ENCODE data around the gene DYSF.

The DYSF gene

DNA sequence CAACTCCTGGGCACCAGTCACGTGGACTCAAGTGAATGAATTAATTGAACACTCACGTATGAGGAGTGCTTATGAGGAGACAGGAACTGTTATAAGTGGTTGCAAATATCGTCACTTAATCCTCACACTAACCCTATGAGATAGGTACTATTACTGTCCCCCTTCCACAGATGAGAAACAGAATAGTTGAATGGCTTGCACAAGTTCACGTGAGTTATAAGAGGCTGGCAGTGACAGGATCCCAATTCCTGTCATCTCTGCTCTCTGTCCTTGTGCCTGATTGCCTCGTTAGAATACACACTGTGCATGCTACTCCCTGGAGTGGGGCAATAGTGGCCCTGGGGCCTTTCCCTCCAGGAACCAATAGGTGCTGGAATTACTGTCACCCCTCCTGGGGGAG lies 253.5 kb downstream of the DYSF start:
- Histone ChIP-seq H3K4me3 (no peak overlapping the region), H4K20me1 (no peaks in the 10 kb centered on the region), H3K9ac (no peak overlapping the region), H3K27me3 (no peaks in the 10 kb centered on the region), H3K27ac (no peak overlapping the region), H3K36me3 (no peaks in the 10 kb centered on the region), H3K9me3 (replicated peaks in 1 of 11) (no peaks in the 10 kb centered on the region), H3K4me2 (no peak overlapping the region), H3K4me1 (peaks cover 0 to 19% (median 9%) of the 10 kb centered on the region in 10 experiments; a peak in 11 of 20 replicates)
- TF ChIP-seq Cebpa-rat (IDR thresholded peaks at IDR 0.05): no peak

DNA sequence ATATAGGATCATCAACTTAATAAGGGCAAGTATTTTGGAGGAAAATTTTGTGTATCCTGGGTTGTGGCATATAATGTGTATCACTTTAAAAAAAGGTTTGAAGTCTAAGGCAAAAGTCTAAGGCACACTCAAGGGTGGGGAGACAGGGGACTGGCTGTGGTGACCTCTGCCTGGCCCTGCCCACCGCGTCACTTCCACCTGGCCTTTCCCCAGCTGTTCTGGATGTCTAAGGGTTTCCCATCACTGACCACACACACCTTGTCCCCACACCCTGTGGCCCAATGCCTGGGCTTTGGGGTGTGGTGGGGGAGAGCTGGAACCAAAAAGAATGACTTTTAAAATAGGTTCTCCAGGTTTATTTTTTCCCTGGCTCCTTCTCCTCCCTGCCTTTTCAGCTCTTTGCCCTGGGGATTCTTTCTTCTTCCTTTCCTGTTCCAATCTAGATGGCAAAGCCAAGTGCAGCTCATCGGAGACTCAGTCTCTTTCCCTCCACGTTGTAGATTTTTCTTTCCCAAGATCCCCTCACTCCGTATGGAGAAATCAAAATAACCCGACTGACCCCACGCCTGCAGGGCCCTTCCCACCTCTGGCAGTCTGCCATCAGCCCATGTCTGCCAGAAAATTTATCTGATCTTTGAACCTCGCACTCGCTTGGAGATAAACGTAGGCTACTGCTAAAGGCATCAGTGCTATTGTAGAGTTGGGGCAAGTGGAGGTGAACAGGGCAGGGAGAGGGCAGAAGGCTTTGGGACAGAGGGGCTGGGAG lies 257.2 kb downstream of the DYSF start:
- TF ChIP-seq Cebpa-rat (IDR thresholded peaks at IDR 0.05): no peak
- Histone ChIP-seq H3K36me3 (no peaks in the 10 kb centered on the region), H3K9me3 (replicated peaks in 1 of 11) (no peaks in the 10 kb centered on the region), H4K20me1 (no peaks in the 10 kb centered on the region), H3K4me3 (no peak overlapping the region), H3K4me2 (no peak overlapping the region), H3K27ac (no peak overlapping the region), H3K9ac (no peak overlapping the region), H3K4me1 (peaks cover 0 to 33% (median 22%) of the 10 kb centered on the region in 10 experiments; a peak in 16 of 20 replicates), H3K27me3 (no peaks in the 10 kb centered on the region)

DNA sequence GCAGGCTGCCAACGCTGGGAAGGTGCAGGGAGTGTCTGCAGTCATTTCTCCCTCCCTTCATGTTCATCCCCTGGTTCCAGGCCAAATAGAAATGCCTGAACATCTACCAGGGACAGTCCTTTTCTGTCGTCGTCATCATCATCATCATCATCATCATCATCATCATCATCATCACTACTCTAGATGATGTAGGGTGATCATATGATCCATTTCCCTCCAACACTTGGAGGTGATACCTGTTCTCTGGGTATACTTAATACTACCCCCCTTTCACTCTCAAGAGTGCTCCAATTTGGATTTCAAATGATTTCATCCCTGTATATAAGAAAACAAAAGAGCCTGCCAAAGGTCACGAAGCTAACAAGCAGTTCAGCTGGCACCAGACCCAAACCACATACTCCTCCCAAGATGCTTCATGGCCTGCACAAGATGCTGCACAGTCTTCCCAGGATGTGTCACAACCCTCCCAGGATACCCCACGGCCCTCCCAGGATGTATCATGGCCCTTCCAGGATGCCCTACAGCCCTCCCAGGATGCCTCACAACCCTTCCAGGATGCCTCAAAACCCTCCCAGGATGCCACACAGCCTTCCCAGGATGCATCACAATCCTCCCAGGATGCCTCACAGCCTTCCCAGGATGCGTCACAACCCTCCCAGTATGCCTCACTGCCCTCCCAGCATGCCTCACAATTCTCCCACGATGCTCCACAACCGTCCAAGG lies 257.9 kb downstream of the DYSF start:
- Histone ChIP-seq H4K20me1 (no peaks in the 10 kb centered on the region), H3K4me2 (no peak overlapping the region), H3K9me3 (replicated peaks in 1 of 11) (no peaks in the 10 kb centered on the region), H3K9ac (no peak overlapping the region), H3K27ac (no peak overlapping the region), H3K4me3 (no peak overlapping the region), H3K27me3 (no peaks in the 10 kb centered on the region), H3K36me3 (no peaks in the 10 kb centered on the region), H3K4me1 (peaks cover 0 to 34% (median 26%) of the 10 kb centered on the region in 10 experiments; a peak in 18 of 20 replicates)
- TF ChIP-seq Cebpa-rat (IDR thresholded peaks at IDR 0.05): no peak

DNA sequence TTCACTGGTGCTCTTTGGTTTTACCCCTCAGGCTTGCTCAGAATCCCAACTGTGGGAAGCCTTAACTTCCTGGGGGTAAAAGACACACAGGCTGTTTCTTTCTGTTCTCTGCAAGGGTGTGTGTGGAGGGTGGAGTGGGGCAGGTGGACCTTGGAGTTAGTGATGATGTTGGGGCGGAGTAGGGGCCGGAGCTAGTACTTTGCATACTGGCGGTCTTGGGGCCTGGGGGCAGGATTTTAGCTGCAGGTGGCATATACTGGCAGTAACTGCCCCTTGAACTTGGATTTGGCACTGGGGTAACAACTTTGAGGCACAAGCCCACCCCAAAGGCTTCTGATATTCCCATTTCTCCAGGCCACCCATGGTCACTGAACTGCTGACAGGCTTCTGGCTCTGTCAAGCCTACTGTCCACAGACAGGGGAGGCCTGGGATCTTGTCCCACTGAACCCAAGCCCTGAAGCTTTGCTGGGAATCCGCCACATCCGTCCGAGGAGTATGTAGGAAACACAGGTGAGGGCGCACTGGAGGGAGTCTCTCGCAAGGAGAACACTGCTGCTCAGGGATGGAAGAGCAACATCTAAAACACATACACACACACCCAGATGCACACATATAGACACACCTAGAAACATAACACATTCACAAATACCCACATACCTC lies 258.9 kb downstream of the DYSF start:
- Histone ChIP-seq H3K4me2 (no peak overlapping the region), H3K36me3 (no peaks in the 10 kb centered on the region), H3K27ac (no peak overlapping the region)

DNA sequence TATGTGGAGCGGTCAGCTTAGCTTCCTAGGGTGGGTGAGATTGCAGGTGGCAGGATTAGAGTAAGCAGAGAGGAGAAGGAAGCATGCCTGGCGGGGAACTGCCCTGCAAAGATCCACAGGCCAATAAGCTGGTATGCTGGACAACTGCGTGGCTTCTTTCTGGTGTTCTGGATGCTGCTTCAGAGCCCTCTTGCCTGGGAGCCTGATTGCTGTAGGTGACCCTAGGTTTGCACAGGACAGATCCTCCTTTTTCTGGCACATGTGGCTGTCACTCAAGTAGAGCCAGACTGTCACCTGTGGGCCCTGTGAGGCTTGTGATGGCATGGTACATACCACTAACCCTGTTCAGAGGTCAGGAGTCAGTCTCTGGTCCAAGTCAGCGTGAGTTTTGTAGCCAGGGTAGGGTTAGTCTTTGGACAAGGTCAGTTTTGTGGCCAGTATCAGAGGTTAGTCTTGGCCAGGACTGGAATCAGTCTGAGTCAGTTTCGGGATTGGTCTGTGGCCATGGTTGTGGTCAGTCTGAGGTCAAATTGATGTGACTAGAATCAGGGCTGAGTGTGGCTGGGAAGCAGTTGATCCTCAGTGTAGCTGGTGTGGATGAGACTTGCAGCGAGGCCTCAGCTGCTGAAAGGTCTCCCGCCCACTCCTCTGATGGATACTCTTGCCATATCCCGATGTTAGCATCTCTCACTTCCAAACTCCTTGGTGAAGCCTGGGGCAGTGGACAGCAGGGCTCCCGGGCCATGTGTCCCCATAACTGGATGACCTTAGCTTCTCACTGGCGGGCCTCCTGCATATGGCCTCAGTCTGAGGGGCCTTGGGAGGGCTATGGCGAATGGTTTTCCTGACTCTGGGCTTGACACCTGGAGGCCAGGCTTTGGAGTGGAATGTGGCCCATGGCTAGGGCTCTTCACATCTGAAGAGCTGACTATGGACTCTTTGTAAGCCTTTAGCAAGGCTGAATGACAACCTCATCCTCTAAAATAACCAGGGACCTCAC lies 260.5 kb downstream of the DYSF start:
- H3K9me3 ChIP-seq (replicated peaks in 1 of 11): no peaks in the 10 kb centered on the region
- no peak overlapping the region for H3K4me3 ChIP-seq
- no peaks in the 10 kb centered on the region for H3K27me3 ChIP-seq
- no peaks in the 10 kb centered on the region for H4K20me1 ChIP-seq
- TF ChIP-seq Cebpa-rat (IDR thresholded peaks at IDR 0.05): no peak
- H3K36me3 ChIP-seq: no peaks in the 10 kb centered on the region
- H3K4me1 ChIP-seq: peaks cover 8 to 60% (median 52%) of the 10 kb centered on the region in 10 experiments
- H3K9ac ChIP-seq: no peak overlapping the region
- peak overlapping the region in 7 of 11 experiments; percentile 76 to 91 (median 88); a peak in 12 of 22 replicates for H3K4me2 ChIP-seq
- H3K27ac ChIP-seq: no peak overlapping the region

More for the DNA sequence above, 258.9 kb downstream of the DYSF start:
- H3K9ac ChIP-seq: no peak overlapping the region
- H3K27me3 ChIP-seq: no peaks in the 10 kb centered on the region
- peaks cover 8 to 44% (median 36%) of the 10 kb centered on the region in 10 experiments for H3K4me1 ChIP-seq
- no peak for TF ChIP-seq Cebpa-rat (IDR thresholded peaks at IDR 0.05)
- no peaks in the 10 kb centered on the region for H3K9me3 ChIP-seq (replicated peaks in 1 of 11)
- H3K4me3 ChIP-seq: no peak overlapping the region
- H4K20me1 ChIP-seq: no peaks in the 10 kb centered on the region

DNA sequence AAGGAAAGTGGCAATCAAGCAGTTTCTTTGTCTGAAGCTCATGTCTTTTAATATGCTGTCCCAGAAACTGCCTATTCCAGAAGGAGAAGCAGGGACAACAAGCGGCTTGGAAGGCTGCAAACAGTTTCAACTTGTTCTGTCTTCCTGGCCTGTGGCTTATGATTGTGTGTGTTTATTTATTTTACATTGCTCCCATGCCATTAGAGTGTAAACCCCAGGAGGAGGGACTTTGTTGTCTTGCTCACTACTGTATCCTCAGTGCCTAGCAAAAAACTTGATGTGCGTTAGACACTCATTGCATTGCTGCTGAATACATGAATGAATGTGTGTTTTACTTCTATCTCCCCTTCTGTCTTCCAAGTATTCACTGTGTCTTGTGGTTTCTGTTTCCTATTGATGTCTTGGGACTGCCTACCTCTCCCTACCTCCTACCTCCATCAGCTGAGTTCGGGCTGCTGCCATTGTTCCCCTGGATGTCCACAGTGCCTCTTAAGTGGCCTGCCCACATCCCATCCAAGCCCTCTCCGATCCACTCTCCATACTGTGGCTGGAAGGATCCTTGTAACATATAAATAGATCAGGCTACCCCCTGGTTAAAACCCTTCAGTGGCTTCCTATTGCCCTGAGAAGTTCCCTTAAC lies 261.4 kb downstream of the DYSF start:
- H3K36me3 ChIP-seq: no peaks in the 10 kb centered on the region
- no peak overlapping the region for H3K9ac ChIP-seq
- peak overlapping the region in 8 of 11 experiments; percentile 33 to 91 (median 87); a peak in 16 of 22 replicates for H3K4me2 ChIP-seq
- no peaks in the 10 kb centered on the region for H3K27me3 ChIP-seq
- H3K9me3 ChIP-seq (replicated peaks in 1 of 11): no peaks in the 10 kb centered on the region
- H3K27ac ChIP-seq: no peak overlapping the region
- no peak overlapping the region for H3K4me3 ChIP-seq
- no peaks in the 10 kb centered on the region for H4K20me1 ChIP-seq
- TF ChIP-seq Cebpa-rat (IDR thresholded peaks at IDR 0.05): no peak
- H3K4me1 ChIP-seq: peaks cover 8 to 68% (median 60%) of the 10 kb centered on the region in 10 experiments

DNA sequence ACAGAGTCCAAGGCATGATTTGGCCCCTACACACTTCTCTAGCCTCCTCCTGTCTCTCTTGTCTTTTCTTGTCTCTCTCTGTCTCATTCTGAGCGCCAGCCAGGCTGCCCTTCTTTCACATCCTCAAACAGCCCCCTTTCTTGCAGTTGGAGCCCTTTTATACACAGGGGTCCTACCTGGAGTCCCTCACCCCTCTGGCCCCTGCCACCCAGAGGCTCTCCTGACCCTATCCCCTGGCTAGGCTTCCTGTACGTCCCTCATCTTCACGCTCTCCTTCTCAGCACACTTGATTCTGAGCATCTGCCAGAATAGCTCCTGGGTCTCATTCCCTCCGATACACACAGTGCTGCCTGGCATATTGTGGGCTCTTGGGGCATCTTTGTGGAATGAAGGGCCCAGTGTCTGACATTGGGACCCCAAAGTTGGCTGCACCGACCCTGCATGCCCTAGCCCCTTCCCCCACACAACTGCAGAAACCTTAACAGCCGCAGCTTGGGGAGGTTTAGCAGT lies 261.9 kb downstream of the DYSF start:
- Histone ChIP-seq H3K27me3 (no peaks in the 10 kb centered on the region), H3K27ac (no peak overlapping the region), H3K4me3 (no peak overlapping the region), H4K20me1 (no peaks in the 10 kb centered on the region), H3K9me3 (replicated peaks in 1 of 11) (no peaks in the 10 kb centered on the region), H3K9ac (no peak overlapping the region), H3K4me1 (peaks cover 8 to 72% (median 60%) of the 10 kb centered on the region in 10 experiments), H3K36me3 (no peaks in the 10 kb centered on the region), H3K4me2 (peak overlapping the region in 8 of 11 experiments; percentile 33 to 91 (median 87); a peak in 16 of 22 replicates)
- no peak for TF ChIP-seq Cebpa-rat (IDR thresholded peaks at IDR 0.05)

All from BLaER1 treated with 17β-estradiol and CSF1 and Interleukin-3, amounts not matched to agents 10 nM and 100 nM (cell line).